K562 (cell line): ENCODE measurements around the gene MRPL41. TPM values are rescaled to one million over a fixed set of nuclear protein-coding genes. Genes with fewer than 3 reads are reported as not detected.

Source experiments
- ATAC-seq: fragments of 200-7000 bp; cut with Tn5 transposase; 3 replicates; pipeline ENCODE4 v1.9.1; 2020; ENCODE audit warnings: moderate library complexity
- BruUV-seq: library from RNA; stranded (reverse); fragments of 400-500 nt; replicated peaks from 2 replicates; lab custom pipeline; 2021; lab: Mats Ljungman, UMichigan
- CTCF ChIA-PET: fragments of 300-600 bp; formaldehyde crosslinking; extraction: SDS; loops from one replicate; lab custom pipeline; 2021; ENCODE audit warnings: low intra/inter-chr PET ratio; lab: Yijun Ruan, JAX
- POLR2A ChIA-PET: fragments of 300-600, 350-650 bp; sonication (Branson Sonifier 250); formaldehyde crosslinking; extraction: SDS; loops from one replicate; lab custom pipeline; 2021; ENCODE audit warnings: antibody characterized with exemption, inconsistent platforms; lab: Yijun Ruan, JAX
- DNase-seq, 4 experiments: peaks; one replicate each; pipeline versions ENCODE4 v3.0.0 to v3.0.0-alpha.2; 2011 to 2018; ENCODE audit warnings: low spot score in 3 of 4, mixed read lengths in 3 of 4; ENCODE audit errors: extremely low read depth in 1 of 4
- FAIRE-seq: peaks from 2 replicates; lab custom pipeline; 2011; peaks lifted over from hg19 to GRCh38; lab: Jason Lieb, UNC
- H2AFZ ChIP-seq: 2 replicates; pipeline ENCODE4 v1.6.0; 2011; ENCODE audit warnings: low read depth, low read length, control low read depth, inconsistent platforms
- H3K27ac ChIP-seq: fragments of 200-600 bp; 3 replicates; pipeline ENCODE4 v1.8.0; 2011; ENCODE audit warnings: low read depth, mild to moderate bottlenecking, control low read depth, inconsistent platforms, low read length, moderate library complexity, mixed read lengths; ENCODE audit errors: extremely low read depth
- H3K27me3 ChIP-seq, 2 experiments: fragments of 300-600 bp in 1 of 2; 2 replicates in 1 of 2; 3 replicates in 1 of 2; pipeline versions ENCODE4 v1.6.0 to v1.8.0; 2011; ENCODE audit warnings: inconsistent platforms in 2 of 2, low read length in 2 of 2, mild to moderate bottlenecking in 1 of 2, mixed read lengths in 1 of 2, moderate library complexity in 1 of 2; ENCODE audit not compliant: control insufficient read depth in 2 of 2, insufficient read depth in 2 of 2
- H3K36me3 ChIP-seq: fragments of 300-600 bp; 3 replicates; pipeline ENCODE4 v1.8.0; 2011; ENCODE audit warnings: mild to moderate bottlenecking, low read length, inconsistent platforms; ENCODE audit not compliant: control insufficient read depth, insufficient read depth
- H3K4me1 ChIP-seq, 2 experiments: fragments of 200-600 bp in 1 of 2; replicated peaks in 1 of 2; 2 replicates in 1 of 2; 3 replicates in 1 of 2; pipeline versions ENCODE4 v1.5.1 to v1.8.0; 2011; ENCODE audit warnings: inconsistent platforms in 2 of 2, low read length in 2 of 2, mild to moderate bottlenecking in 1 of 2, mixed read lengths in 1 of 2, moderate library complexity in 1 of 2; ENCODE audit not compliant: control insufficient read depth in 2 of 2, insufficient read depth in 2 of 2
- H3K4me2 ChIP-seq: 2 replicates; pipeline ENCODE4 v1.6.1; 2011; ENCODE audit warnings: low read length, control low read depth, inconsistent platforms, mixed read lengths; ENCODE audit not compliant: insufficient read depth
- H3K4me3 ChIP-seq: fragments of 200-600 bp; sonication (generic), shearing (Covaris generic); 2 replicates; pipeline ENCODE4 v1.5.1; 2016; ENCODE audit warnings: control low read depth, inconsistent platforms
- H3K79me2 ChIP-seq: fragments of 200-600 bp; 3 replicates; pipeline ENCODE4 v1.8.0; 2011; ENCODE audit warnings: low read length, inconsistent platforms; ENCODE audit not compliant: control insufficient read depth, insufficient read depth
- H3K9ac ChIP-seq, 2 experiments: 2 replicates each; pipeline versions ENCODE4 v1.6.0 to v1.6.1; 2011; ENCODE audit warnings: low read depth in 2 of 2, low read length in 2 of 2, control low read depth in 1 of 2, inconsistent platforms in 1 of 2, mild to moderate bottlenecking in 1 of 2, mixed read lengths in 1 of 2; ENCODE audit not compliant: insufficient read depth in 1 of 2
- H3K9me1 ChIP-seq: one replicate; pipeline ENCODE4 v1.6.0; 2011; ENCODE audit warnings: inconsistent platforms, mild to moderate bottlenecking, low read length, moderate library complexity; ENCODE audit not compliant: control insufficient read depth, insufficient read depth
- H3K9me3 ChIP-seq: replicated peaks from 2 replicates; pipeline ENCODE4 v1.5.1; 2011; ENCODE audit warnings: low read depth, low read length, inconsistent platforms; ENCODE audit not compliant: control insufficient read depth, insufficient read depth
- H4K20me1 ChIP-seq: replicated peaks from 2 replicates; pipeline ENCODE4 v1.6.1; 2011; ENCODE audit warnings: low read length, inconsistent platforms, mixed read lengths; ENCODE audit not compliant: control insufficient read depth, insufficient read depth
- C11orf30 ChIP-seq: fragments of 450-650 bp; IDR thresholded peaks from 2 replicates; pipeline ENCODE4 v1.6.1; 2016; ENCODE audit warnings: low read depth, mild to moderate bottlenecking
- MAFF ChIP-seq: IDR thresholded peaks from 2 replicates; pipeline ENCODE4 v1.6.1; 2012; ENCODE audit warnings: low read length, improper control_type of control experiment
- MAFG ChIP-seq: fragments of 450-650 bp; conservative IDR thresholded peaks from 2 replicates; pipeline ENCODE4 v1.6.1; 2016; ENCODE audit warnings: missing genetic modification characterization, missing compliant biosample characterization
- MAFK ChIP-seq: IDR thresholded peaks from 2 replicates; pipeline ENCODE4 v1.6.1; 2011; ENCODE audit warnings: low read length, improper control_type of control experiment
- PURB ChIP-seq: sonication (generic); formaldehyde crosslinking; IDR thresholded peaks from 2 replicates; pipeline ENCODE4 v1.9.0; 2021; ENCODE audit warnings: low read depth, mild to moderate bottlenecking, missing genetic modification reagents
- ZNF316 ChIP-seq: fragments of 450-650 bp; IDR thresholded peaks from 2 replicates; pipeline ENCODE4 v1.6.1; 2016
- WGBS: fragments of 100-300 bp; shearing (Covaris generic); methylation state at CpG from one replicate; pipeline ENCODE4 v1.1.6; 2016; ENCODE audit warnings: low coverage, mixed read lengths; ENCODE audit not compliant: insufficient coverage; ENCODE audit errors: missing lambda C conversion rate; 5-methylcytosine and 5-hydroxymethylcytosine counted together
- in situ Hi-C: fragments of 300-500 bp; cut with MboI; formaldehyde crosslinking; loops from 4 replicates; pipeline ENCODE4 v1.15.0; 2018; ENCODE audit warnings: inconsistent platforms, mixed read lengths
- intact Hi-C: fragments of 100-400 bp; cut with micrococcal nuclease; formaldehyde crosslinking; loops from 2 replicates; pipeline ENCODE4 v1.14.2; 2022
- polyA plus RNA-seq, 8 experiments: library from polyadenylated mRNA; depleted of rRNA in 4 of 8; stranded (reverse) in 5 of 8; unstranded in 3 of 8; fragments of >200 nt; fragmentation: Nextera tagmentation in 2 of 8; fragmentation: Illumina TruSeq in 1 of 8; extraction: Ambion mirVana in 2 of 8; extraction: Trizol in 1 of 8; gene quantifications; 2 replicates each; pipeline versions ENCODE4 v1.2.1 to v1.2.3, GENCODE V29; 2011 to 2014; ENCODE audit warnings: inconsistent platforms in 1 of 8, missing spikeins in 1 of 8
- total RNA-seq, 7 experiments: library from RNA; depleted of rRNA in 6 of 7; stranded (reverse); fragments of >200 nt in 6 of 7; fragmentation: Illumina TruSeq in 2 of 7; extraction: Trizol in 2 of 7; gene quantifications; 2 replicates each; pipeline versions ENCODE4 v1.2.1 to v1.2.3, GENCODE V29; 2011 to 2021; ENCODE audit warnings: low replicate concordance in 1 of 7
- TF ChIP-seq, protein P1 (sequence below): fragments of 250-450 bp; sonication (Bioruptor Pico); IDR thresholded peaks from 2 replicates; pipeline ENCODE4 v1.5.0; 2020; ENCODE audit warnings: mild to moderate bottlenecking, borderline replicate concordance
- TF ChIP-seq, protein P2 (sequence below), 2 experiments: fragments of 450-650 bp; IDR thresholded peaks; 2 replicates each; pipeline ENCODE4 v1.6.1; 2016; ENCODE audit warnings: mild to moderate bottlenecking in 2 of 2, borderline replicate concordance in 1 of 2, low read depth in 1 of 2, moderate library complexity in 1 of 2

Gene MRPL41
- total and polyA plus RNA-seq, 9 of the 15 experiments (the other 6 are each of a cell fraction or from before 2014, with no cell fraction given): 2.6 to 259 (median 21.6) TPM

DNA sequence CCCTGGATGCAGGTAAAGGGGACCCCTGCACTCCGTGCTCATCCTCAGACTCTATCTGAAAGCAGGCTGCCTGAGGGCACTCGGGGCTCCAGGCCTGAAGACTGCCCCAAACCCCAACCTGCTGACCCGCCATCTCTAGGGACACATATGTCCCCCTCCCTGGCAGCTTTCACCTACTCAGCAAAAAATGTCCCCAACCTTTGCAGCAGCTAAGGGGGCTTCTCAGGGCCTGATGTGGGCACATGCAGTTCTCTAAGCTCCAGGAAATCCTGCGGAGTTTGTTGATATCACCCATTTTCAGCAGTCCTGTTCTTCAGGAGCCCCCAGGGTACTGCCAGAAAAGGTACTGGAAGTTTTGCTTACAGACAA, 29.3 kb downstream of the MRPL41 start:
- intact Hi-C loops: loop anchor here (10.0 kb wide), 1 partner anchor 94 kb away; no protein-coding TSS in a partner anchor
- FAIRE-seq (no peak), ATAC-seq (no peak)
- no peak overlapping the region for H3K4me3 ChIP-seq
- WGBS: 86% methylated on average over 4 of the region's 4 CpGs
- peak; percentile 77 for TF ChIP-seq C11orf30
- TF ChIP-seq MAFF: peak; percentile 47
- peak; percentile 44; the same call in 1 of the 2 replicates for TF ChIP-seq MAFK
- TF ChIP-seq ZNF316: peak; percentile 79
- TF ChIP-seq MAFG (tag): peak; percentile 67
- TF ChIP-seq, protein P1, sequence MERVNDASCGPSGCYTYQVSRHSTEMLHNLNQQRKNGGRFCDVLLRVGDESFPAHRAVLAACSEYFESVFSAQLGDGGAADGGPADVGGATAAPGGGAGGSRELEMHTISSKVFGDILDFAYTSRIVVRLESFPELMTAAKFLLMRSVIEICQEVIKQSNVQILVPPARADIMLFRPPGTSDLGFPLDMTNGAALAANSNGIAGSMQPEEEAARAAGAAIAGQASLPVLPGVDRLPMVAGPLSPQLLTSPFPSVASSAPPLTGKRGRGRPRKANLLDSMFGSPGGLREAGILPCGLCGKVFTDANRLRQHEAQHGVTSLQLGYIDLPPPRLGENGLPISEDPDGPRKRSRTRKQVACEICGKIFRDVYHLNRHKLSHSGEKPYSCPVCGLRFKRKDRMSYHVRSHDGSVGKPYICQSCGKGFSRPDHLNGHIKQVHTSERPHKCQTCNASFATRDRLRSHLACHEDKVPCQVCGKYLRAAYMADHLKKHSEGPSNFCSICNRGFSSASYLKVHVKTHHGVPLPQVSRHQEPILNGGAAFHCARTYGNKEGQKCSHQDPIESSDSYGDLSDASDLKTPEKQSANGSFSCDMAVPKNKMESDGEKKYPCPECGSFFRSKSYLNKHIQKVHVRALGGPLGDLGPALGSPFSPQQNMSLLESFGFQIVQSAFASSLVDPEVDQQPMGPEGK (CRISPR knock-in tag): no peak
- TF ChIP-seq, protein P2, sequence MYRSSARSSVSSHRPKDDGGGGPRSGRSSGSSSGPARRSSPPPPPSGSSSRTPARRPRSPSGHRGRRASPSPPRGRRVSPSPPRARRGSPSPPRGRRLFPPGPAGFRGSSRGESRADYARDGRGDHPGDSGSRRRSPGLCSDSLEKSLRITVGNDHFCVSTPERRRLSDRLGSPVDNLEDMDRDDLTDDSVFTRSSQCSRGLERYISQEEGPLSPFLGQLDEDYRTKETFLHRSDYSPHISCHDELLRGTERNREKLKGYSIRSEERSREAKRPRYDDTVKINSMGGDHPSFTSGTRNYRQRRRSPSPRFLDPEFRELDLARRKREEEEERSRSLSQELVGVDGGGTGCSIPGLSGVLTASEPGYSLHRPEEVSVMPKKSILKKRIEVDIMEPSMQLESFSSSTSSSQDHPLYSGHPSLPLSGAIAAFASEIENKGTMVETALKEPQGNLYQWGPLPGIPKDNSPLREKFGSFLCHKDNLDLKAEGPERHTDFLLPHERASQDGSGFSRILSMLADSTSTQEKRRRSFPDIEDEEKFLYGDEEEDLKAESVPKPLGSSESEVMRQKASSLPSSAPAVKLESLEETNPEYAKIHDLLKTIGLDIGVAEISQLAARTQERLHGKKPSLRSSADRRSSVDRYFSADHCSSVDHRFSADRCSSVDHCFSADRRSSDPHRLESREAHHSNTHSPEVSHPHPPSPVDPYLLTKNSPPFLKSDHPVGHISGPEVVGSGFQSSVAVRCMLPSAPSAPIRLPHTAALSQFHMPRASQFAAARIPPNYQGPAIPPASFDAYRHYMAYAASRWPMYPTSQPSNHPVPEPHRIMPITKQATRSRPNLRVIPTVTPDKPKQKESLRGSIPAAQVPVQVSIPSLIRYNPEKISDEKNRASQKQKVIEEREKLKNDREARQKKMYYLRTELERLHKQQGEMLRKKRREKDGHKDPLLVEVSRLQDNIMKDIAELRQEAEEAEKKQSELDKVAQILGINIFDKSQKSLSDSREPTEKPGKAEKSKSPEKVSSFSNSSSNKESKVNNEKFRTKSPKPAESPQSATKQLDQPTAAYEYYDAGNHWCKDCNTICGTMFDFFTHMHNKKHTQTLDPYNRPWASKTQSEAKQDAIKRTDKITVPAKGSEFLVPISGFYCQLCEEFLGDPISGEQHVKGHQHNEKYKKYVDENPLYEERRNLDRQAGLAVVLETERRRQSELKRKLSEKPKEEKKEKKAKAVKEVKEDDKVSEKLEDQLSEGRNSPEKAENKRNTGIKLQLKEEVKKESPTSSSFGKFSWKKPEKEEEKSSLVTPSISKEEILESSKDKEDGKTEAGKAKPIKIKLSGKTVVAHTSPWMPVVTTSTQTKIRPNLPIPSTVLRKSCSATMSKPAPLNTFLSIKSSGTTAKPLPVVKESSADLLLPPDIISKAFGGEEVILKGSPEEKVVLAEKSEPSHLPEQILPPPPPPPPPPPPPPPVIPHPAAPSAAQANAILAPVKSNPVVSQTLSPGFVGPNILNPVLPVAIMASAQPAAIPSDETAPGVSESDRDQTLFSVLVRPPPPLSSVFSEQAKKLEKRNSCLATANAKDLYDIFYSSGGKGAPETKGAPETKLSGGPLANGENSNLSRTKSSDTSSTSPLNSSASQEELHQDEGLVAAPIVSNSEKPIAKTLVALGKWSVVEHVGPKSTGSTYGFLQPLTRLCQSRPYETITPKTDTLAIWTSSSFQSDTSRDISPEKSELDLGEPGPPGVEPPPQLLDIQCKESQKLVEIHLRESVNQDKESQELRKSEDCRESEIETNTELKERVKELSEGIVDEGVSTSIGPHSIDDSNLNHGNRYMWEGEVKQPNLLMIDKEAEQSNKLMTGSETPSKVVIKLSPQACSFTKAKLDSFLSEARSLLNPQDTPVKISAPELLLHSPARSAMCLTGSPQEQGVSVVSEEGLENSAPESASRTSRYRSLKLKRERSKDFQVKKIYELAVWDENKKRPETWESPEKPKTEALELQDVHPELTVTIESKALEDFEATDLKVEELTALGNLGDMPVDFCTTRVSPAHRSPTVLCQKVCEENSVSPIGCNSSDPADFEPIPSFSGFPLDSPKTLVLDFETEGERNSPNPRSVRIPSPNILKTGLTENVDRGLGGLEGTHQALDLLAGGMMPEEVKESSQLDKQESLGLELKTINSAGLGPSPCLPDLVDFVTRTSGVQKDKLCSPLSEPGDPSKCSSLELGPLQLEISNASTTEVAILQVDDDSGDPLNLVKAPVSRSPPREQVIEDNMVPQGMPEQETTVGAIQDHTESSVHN (IDR thresholded peaks at IDR 0.05; ENCODE audit: borderline replicate concordance in 1 of 2, low read depth in 1 of 2): no peak
- no peak for TF ChIP-seq PURB
- TF ChIP-seq, all 486 proteins: peak for 5
- Histone ChIP-seq H2AFZ (no peak overlapping the region), H4K20me1 (peaks cover 4% of the 10 kb centered on the region; the same call in 1 of the 2 replicates), H3K27me3 (no peaks in the 10 kb centered on the region), H3K79me2 (peaks cover 28% of the 10 kb centered on the region), H3K9ac (peak overlapping the region in 1 of 2 experiments; percentile 80; a peak in 2 of 4 replicates), H3K36me3 (peaks cover 75% of the 10 kb centered on the region; the same call in 2 of the 3 replicates), H3K9me1 (peaks cover 8% of the 10 kb centered on the region), H3K4me2 (no peak overlapping the region), H3K27ac (no peak overlapping the region), H3K4me1 (peaks cover 16 to 59% of the 10 kb centered on the region in 2 experiments), H3K9me3 (no peaks in the 10 kb centered on the region)
- DNase-seq: no peak
- POLR2A ChIA-PET: interaction anchor here (0.6 to 1.5 kb wide), 5 partner anchors 7 to 315 kb away, joined by 3 to 5 read pairs (median 4); partner anchors contain the start of gene ZMYND19
- CTCF ChIA-PET: no interaction called here
- BruUV-seq: no TSS peak
- in situ Hi-C loops: no loop called here
